Stimulated activated CD8-positive, alpha-beta memory T cell treated with anti-CD3 and anti-CD28 coated beads, Interleukin-12 subunit alpha, Interleukin-12 subunit beta, amount 100 ng/mL, for 1 hour (primary cell): ENCODE data around the gene COL5A1.

ENCODE experiments used
- DNase-seq: peaks from one replicate; pipeline ENCODE4 v3.0.0-alpha.2; 2020; ENCODE audit warnings: low read depth

COL5A1 gene

GRCh38 chr9:134728801-134729495 is 87.3 kb downstream of the COL5A1 start:
- no peak for DNase-seq

GRCh38 chr9:134730011-134730760 is 88.6 kb downstream of the COL5A1 start:
- DNase-seq: no peak

GRCh38 chr9:134730761-134731496 is 89.3 kb downstream of the COL5A1 start:
- DNase-seq: no peak

GRCh38 chr9:134731497-134732391 is 90.1 kb downstream of the COL5A1 start:
- DNase-seq: no peak

GRCh38 chr9:134732392-134733110 is 90.9 kb downstream of the COL5A1 start:
- no peak for DNase-seq

- DNase-seq: no peak
Observed at GRCh38 chr9:134733480-134734232, 92.1 kb downstream of the COL5A1 start.

- DNase-seq: no peak
Observed at GRCh38 chr9:134734270-134734669, 92.7 kb downstream of the COL5A1 start.

GRCh38 chr9:134735441-134736175 is 94.0 kb downstream of the COL5A1 start:
- DNase-seq: no peak

GRCh38 chr9:134736791-134737497 is 95.3 kb downstream of the COL5A1 start:
- no peak for DNase-seq

- DNase-seq: no peak
Observed at GRCh38 chr9:134737842-134738580, 96.4 kb downstream of the COL5A1 start.

- DNase-seq: no peak
Observed at GRCh38 chr9:134738869-134739659, 97.5 kb downstream of the COL5A1 start.

- no peak for DNase-seq
Observed at GRCh38 chr9:134739660-134739968, 98.0 kb downstream of the COL5A1 start.

- DNase-seq: no peak
Observed at GRCh38 chr9:134740071-134740470, 98.5 kb downstream of the COL5A1 start.

GRCh38 chr9:134741846-134742245 is 100.2 kb downstream of the COL5A1 start:
- DNase-seq: no peak

- no peak for DNase-seq
Observed at GRCh38 chr9:134742822-134743535, 101.4 kb downstream of the COL5A1 start.

GRCh38 chr9:134743853-134744252 is 102.2 kb downstream of the COL5A1 start:
- DNase-seq: no peak
